H1 (cell line): Measurements from ENCODE around the gene AQP10. TPM values are rescaled to one million over a fixed set of nuclear protein-coding genes. Genes with fewer than 3 reads are reported as not detected.

Source experiments
- CTCF ChIA-PET: fragments of 300-600 bp; sonication (Branson Sonifier 250); formaldehyde crosslinking; loops from one replicate; lab custom pipeline; 2021; ENCODE audit not compliant: partially characterized antibody; lab: Charles Lee
- POLR2A ChIA-PET: fragments of 300-600 bp; sonication (Branson Sonifier 250); formaldehyde crosslinking; loops from one replicate; lab custom pipeline; 2021; ENCODE audit warnings: inconsistent platforms; ENCODE audit not compliant: partially characterized antibody; lab: Charles Lee
- DNase-seq, 2 experiments: peaks; one replicate each; pipeline versions ENCODE4 v3.0.0 to v3.0.0-alpha.2; 2010 to 2022; ENCODE audit warnings: low spot score in 2 of 2, low read depth in 1 of 2, mixed read lengths in 1 of 2
- FAIRE-seq: peaks from 2 replicates; lab custom pipeline; 2011; peaks lifted over from hg19 to GRCh38; lab: Jason Lieb, UNC
- H2AFZ ChIP-seq: 2 replicates; pipeline ENCODE4 v1.8.1; 2012; ENCODE audit warnings: low read length, inconsistent platforms
- H2AK5ac ChIP-seq: 2 replicates; pipeline ENCODE4 v1.6.1; 2013; ENCODE audit warnings: low read depth, low read length
- H2BK120ac ChIP-seq: replicated peaks from 2 replicates; pipeline ENCODE3; 2013; ENCODE audit warnings: low read depth, low read length, inconsistent platforms
- H2BK12ac ChIP-seq: 2 replicates; pipeline ENCODE4 v1.6.1; 2013; ENCODE audit warnings: low read depth, low read length
- H2BK15ac ChIP-seq: 2 replicates; pipeline ENCODE4 v1.6.1; 2013; ENCODE audit warnings: low read length
- H2BK20ac ChIP-seq: 2 replicates; pipeline ENCODE4 v1.6.1; 2013; ENCODE audit warnings: low read length
- H2BK5ac ChIP-seq: 2 replicates; pipeline ENCODE4 v1.6.1; 2013; ENCODE audit warnings: low read depth, low read length
- H3K14ac ChIP-seq: 2 replicates; pipeline ENCODE4 v1.6.1; 2013; ENCODE audit warnings: inconsistent platforms; ENCODE audit not compliant: insufficient read length
- H3K18ac ChIP-seq: 2 replicates; pipeline ENCODE4 v1.6.1; 2013; ENCODE audit warnings: low read length; ENCODE audit errors: extremely low read depth
- H3K23ac ChIP-seq: 2 replicates; pipeline ENCODE4 v1.6.1; 2013; ENCODE audit warnings: inconsistent platforms; ENCODE audit not compliant: insufficient read length
- H3K23me2 ChIP-seq: 2 replicates; pipeline ENCODE4 v1.6.1; 2013; ENCODE audit warnings: low read depth, low read length
- H3K27ac ChIP-seq: 2 replicates; pipeline ENCODE4 v1.6.1; 2011; ENCODE audit warnings: low read depth, low read length, inconsistent platforms
- H3K27me3 ChIP-seq, 4 experiments: replicated peaks in 1 of 4; 1 replicate in 1 of 4; 2 replicates in 3 of 4; pipeline versions ENCODE4 v1.6.1 to v1.8.1; 2011 to 2013; ENCODE audit warnings: low read length in 3 of 4, mild to moderate bottlenecking in 3 of 4, inconsistent platforms in 2 of 4, mixed read lengths in 2 of 4, moderate library complexity in 1 of 4; ENCODE audit not compliant: control insufficient read depth in 3 of 4, insufficient read depth in 3 of 4; ENCODE audit errors: extremely low read depth in 1 of 4
- H3K36me3 ChIP-seq, 4 experiments: 2 replicates each; pipeline versions ENCODE4 v1.6.1 to v1.8.1; 2011 to 2013; ENCODE audit warnings: mild to moderate bottlenecking in 4 of 4, low read length in 3 of 4, moderate library complexity in 2 of 4, control low read depth in 1 of 4, inconsistent platforms in 1 of 4; ENCODE audit not compliant: insufficient read depth in 4 of 4, control insufficient read depth in 2 of 4
- H3K4ac ChIP-seq: replicated peaks from 2 replicates; pipeline ENCODE3; 2013; ENCODE audit warnings: low read length, low read depth, mixed read lengths, inconsistent platforms; ENCODE audit not compliant: insufficient read length
- H3K4me1 ChIP-seq, 4 experiments: replicated peaks in 1 of 4; 1 replicate in 1 of 4; 2 replicates in 3 of 4; pipeline versions ENCODE4 v1.6.1 to v1.8.1; 2011 to 2013; ENCODE audit warnings: low read length in 3 of 4, inconsistent platforms in 2 of 4, mixed read lengths in 1 of 4; ENCODE audit not compliant: insufficient read depth in 4 of 4, control insufficient read depth in 3 of 4
- H3K4me2 ChIP-seq, 2 experiments: 2 replicates each; pipeline versions ENCODE4 v1.6.1 to v1.8.1; 2011 to 2013; ENCODE audit warnings: low read depth in 2 of 2, low read length in 2 of 2, control low read depth in 1 of 2, inconsistent platforms in 1 of 2, mild to moderate bottlenecking in 1 of 2; ENCODE audit not compliant: insufficient read depth in 1 of 2
- H3K4me3 ChIP-seq, 4 experiments: fragments of 200-600, 300-600 bp in 1 of 4; sonication (generic), shearing (Covaris generic), sonication (Bioruptor Twin) in 1 of 4; 2 replicates each; pipeline versions ENCODE4 v1.5.1 to v1.8.1; 2011 to 2016; ENCODE audit warnings: low read length in 4 of 4, low read depth in 3 of 4, control low read depth in 2 of 4, inconsistent platforms in 2 of 4, mild to moderate bottlenecking in 2 of 4, mixed read lengths in 1 of 4, moderate library complexity in 1 of 4; ENCODE audit not compliant: insufficient read depth in 2 of 4; ENCODE audit errors: extremely low read depth in 1 of 4
- H3K56ac ChIP-seq: replicated peaks from 2 replicates; pipeline ENCODE3; 2013; ENCODE audit warnings: low read depth, mild to moderate bottlenecking, mixed read lengths, low read length, inconsistent platforms; ENCODE audit not compliant: insufficient read length
- H3K79me1 ChIP-seq: 2 replicates; pipeline ENCODE4 v1.6.1; 2013; ENCODE audit warnings: low read depth, low read length, control low read depth
- H3K79me2 ChIP-seq, 2 experiments: 2 replicates each; pipeline versions ENCODE4 v1.6.1 to v1.8.1; 2012 to 2013; ENCODE audit warnings: low read length in 2 of 2, mild to moderate bottlenecking in 2 of 2, inconsistent platforms in 1 of 2; ENCODE audit not compliant: insufficient read depth in 2 of 2, control insufficient read depth in 1 of 2
- H3K9ac ChIP-seq, 4 experiments: replicated peaks in 1 of 4; 1 replicate in 1 of 4; 2 replicates in 3 of 4; pipeline versions ENCODE4 v1.6.1 to v1.8.1; 2011 to 2013; ENCODE audit warnings: low read depth in 3 of 4, low read length in 3 of 4, control low read depth in 2 of 4, mild to moderate bottlenecking in 2 of 4, moderate library complexity in 2 of 4, inconsistent platforms in 1 of 4; ENCODE audit errors: extremely low read depth in 1 of 4
- H3K9me3 ChIP-seq, 2 experiments: 2 replicates each; pipeline versions ENCODE4 v1.6.1 to v1.8.1; 2012 to 2013; ENCODE audit warnings: mild to moderate bottlenecking in 2 of 2, moderate library complexity in 2 of 2, control low read depth in 1 of 2, inconsistent platforms in 1 of 2, low read depth in 1 of 2, low read length in 1 of 2, mixed read lengths in 1 of 2; ENCODE audit not compliant: insufficient read depth in 2 of 2
- H4K20me1 ChIP-seq, 2 experiments: replicated peaks in 1 of 2; 2 replicates each; pipeline versions ENCODE3 to v1.8.1; 2011 to 2013; ENCODE audit warnings: inconsistent platforms in 2 of 2, low read length in 2 of 2, mild to moderate bottlenecking in 1 of 2; ENCODE audit not compliant: insufficient read depth in 2 of 2, control insufficient read depth in 1 of 2
- H4K5ac ChIP-seq: 2 replicates; pipeline ENCODE4 v1.6.1; 2013; ENCODE audit warnings: low read length, low read depth, mixed read lengths, inconsistent platforms; ENCODE audit not compliant: insufficient read length
- H4K8ac ChIP-seq: 2 replicates; pipeline ENCODE4 v1.8.0; 2013; ENCODE audit warnings: mild to moderate bottlenecking, moderate library complexity, low read length, inconsistent platforms; ENCODE audit not compliant: insufficient read depth; ENCODE audit errors: extremely low read depth
- H4K91ac ChIP-seq: replicated peaks from 2 replicates; pipeline ENCODE3; 2013; ENCODE audit warnings: low read length, mixed read lengths, inconsistent platforms; ENCODE audit not compliant: insufficient read length
- ATF2 ChIP-seq: IDR thresholded peaks from 2 replicates; pipeline ENCODE4 v1.6.1; 2012; ENCODE audit warnings: low read length, inconsistent platforms
- POLR2A ChIP-seq, 2 experiments: IDR thresholded peaks; 1 replicate in 1 of 2; 2 replicates in 1 of 2; pipeline ENCODE4 v1.6.1; 2011; ENCODE audit warnings: low read depth in 2 of 2, low read length in 2 of 2, mild to moderate bottlenecking in 2 of 2; ENCODE audit errors: control extremely low read depth in 1 of 2
- RAD21 ChIP-seq, 2 experiments: IDR thresholded peaks in 1 of 2; conservative IDR thresholded peaks in 1 of 2; 2 replicates each; pipeline ENCODE4 v1.6.1; 2011; ENCODE audit warnings: low read depth in 2 of 2, low read length in 2 of 2, improper control_type of control experiment in 1 of 2, inconsistent platforms in 1 of 2, mild to moderate bottlenecking in 1 of 2, moderate library complexity in 1 of 2
- RBBP5 ChIP-seq: IDR thresholded peaks from 2 replicates; pipeline ENCODE4 v1.7.1; 2012; ENCODE audit warnings: low read depth, mild to moderate bottlenecking, inconsistent platforms, low read length, moderate library complexity, borderline replicate concordance
- SAP30 ChIP-seq: fragments of 300-600 bp; sonication (generic); IDR thresholded peaks from 2 replicates; pipeline ENCODE4 v1.7.1; 2012; ENCODE audit warnings: low read length, moderate library complexity, mild to moderate bottlenecking, inconsistent platforms; ENCODE audit not compliant: insufficient read depth, insufficient replicate concordance
- SIRT6 ChIP-seq: IDR thresholded peaks from one replicate; pipeline ENCODE4 v1.7.1; 2012; ENCODE audit warnings: low read length, inconsistent platforms
- SP1 ChIP-seq: IDR thresholded peaks from 2 replicates; pipeline ENCODE4 v1.6.1; 2011; ENCODE audit warnings: low read depth, low read length
- TBP ChIP-seq: IDR thresholded peaks from 2 replicates; pipeline ENCODE4 v1.6.1; 2011; ENCODE audit warnings: low read depth, low read length, improper control_type of control experiment
- WGBS, 2 experiments: shearing (Covaris generic) in 1 of 2; methylation state at CpG; one replicate each; pipeline versions ENCODE4 v1.1.6 to v1.1.7; 2013 to 2015; ENCODE audit warnings: low lambda C conversion rate in 2 of 2, mixed read lengths in 2 of 2, inconsistent platforms in 1 of 2, low coverage in 1 of 2, missing lambda C conversion rate in 1 of 2; ENCODE audit not compliant: insufficient replicate concordance in 2 of 2, insufficient coverage in 1 of 2, insufficient read length in 1 of 2; ENCODE audit errors: extremely low coverage in 1 of 2, missing lambda C conversion rate in 1 of 2; 5-methylcytosine and 5-hydroxymethylcytosine counted together
- polyA plus RNA-seq, 7 experiments: library from polyadenylated mRNA; depleted of rRNA in 3 of 7; stranded (reverse) in 5 of 7; unstranded in 2 of 7; fragments of >200 nt in 5 of 7; fragments of 200-250 nt in 2 of 7; gene quantifications; 1 replicate in 5 of 7; 2 replicates in 1 of 7; 4 replicates in 1 of 7; pipeline versions ENCODE4 v1.2.1 to v1.2.3, GENCODE V29; 2011 to 2013; ENCODE audit warnings: missing spikeins in 2 of 7, mixed read lengths in 2 of 7
- total RNA-seq: library from RNA; stranded (reverse); fragmentation: NEBNext Ultra II Directional; extraction: Animal tissue kit (Norgen Biotek cat#: 25700); gene quantifications from 2 replicates; pipeline ENCODE4 v1.2.1, GENCODE V29; 2021

The AQP10 gene
- total and polyA plus RNA-seq, 2 of the 8 experiments (the other 6 are each of a cell fraction or from before 2014, with no cell fraction given) = not detected

GRCh38 chr1:154325583-154326545 is 5.0 kb downstream of the AQP10 start:
- H3K27ac ChIP-seq = peak overlapping the region; percentile 35; the same call in 1 of the 2 replicates
- H4K8ac ChIP-seq = peak overlapping the region; percentile 81; the same call in 1 of the 2 replicates
- DNase-seq (peak in 1 of 2 experiments; percentile 89), FAIRE-seq (no peak)
- no peak overlapping the region for H2AK5ac ChIP-seq
- no peak overlapping the region for H2BK120ac ChIP-seq
- peak overlapping the region; percentile 44 for H4K91ac ChIP-seq
- H4K20me1 ChIP-seq = peaks cover 5 to 11% of the 10 kb centered on the region in 2 experiments
- H3K23me2 ChIP-seq = peaks cover 22% of the 10 kb centered on the region
- POLR2A ChIA-PET = interaction anchor here (0.7 to 2.9 kb wide), 11 partner anchors 9 to 224 kb away, joined by 3 to 11 read pairs (median 4); partner anchors contain the start of gene HAX1
- H2BK20ac ChIP-seq = no peak overlapping the region
- peak overlapping the region; percentile 47 for H2BK5ac ChIP-seq
- peak overlapping the region; percentile 66 to 89 (median 78) for H3K4me3 ChIP-seq
- H3K27me3 ChIP-seq = no peaks in the 10 kb centered on the region
- peak overlapping the region; percentile 86 to 88 for H3K4me2 ChIP-seq
- H3K36me3 ChIP-seq = peaks cover 0 to 6% (median 2%) of the 10 kb centered on the region in 4 experiments; a peak in 4 of 8 replicates
- H3K23ac ChIP-seq = no peak overlapping the region
- no peak overlapping the region for H3K4ac ChIP-seq
- peaks cover 10% of the 10 kb centered on the region; the same call in 1 of the 2 replicates for H3K79me1 ChIP-seq
- no peak overlapping the region for H4K5ac ChIP-seq
- peaks cover 23 to 25% (median 24%) of the 10 kb centered on the region in 4 experiments for H3K4me1 ChIP-seq
- peaks cover 0 to 18% of the 10 kb centered on the region in 2 experiments; a peak in 2 of 4 replicates for H3K79me2 ChIP-seq
- H3K18ac ChIP-seq = peak overlapping the region; percentile 60
- 0 out of 2 replicates have a peak overlapping the region, but pooled peaks have one; percentile 35 for H2BK12ac ChIP-seq
- no peak overlapping the region for H3K14ac ChIP-seq
- no peaks in the 10 kb centered on the region for H3K9me3 ChIP-seq
- H2BK15ac ChIP-seq = no peak overlapping the region
- CTCF ChIA-PET = interaction anchor here (0.8 to 21.7 kb wide), 19 partner anchors 13 to 160 kb away, joined by 3 to 507 read pairs (median 4); partner anchors contain the start of gene HAX1
- H3K56ac ChIP-seq = no peak overlapping the region
- 3% methylated on average over 27 of the region's 63 CpGs; no CpG with 5 or more reads in 1 of the 2 experiments for WGBS, 2 experiments
- H2AFZ ChIP-seq = no peak overlapping the region
- peak overlapping the region; percentile 58 to 72 (median 66) for H3K9ac ChIP-seq
- TF ChIP-seq POLR2A (IDR thresholded peaks at IDR 0.05; ENCODE audit: control extremely low read depth in 1 of 2, low read depth in 2 of 2, low read length in 2 of 2) (peak in 1 of 2 experiments; percentile 73; a peak in 1 of 3 replicates), SAP30 (peak; percentile 80), RBBP5 (no peak; the same call in 1 of the 2 replicates), RAD21 (IDR thresholded peaks at IDR 0.05 in 1 of 2, conservative IDR thresholded peaks at IDR 0.05 in 1 of 2; ENCODE audit: low read depth in 2 of 2, low read length in 2 of 2) (peak; percentile 22 to 48), TBP (no peak; the same call in 1 of the 2 replicates), SP1 (0 out of 2 replicates have a peak, but pooled peaks have one; percentile 45), ATF2 (0 out of 2 replicates have a peak, but pooled peaks have one; percentile 56), SIRT6 (no peak)
